Spinal cord (tissue), 10 donors: Measurements from ENCODE around the gene MTHFD2. TPM values are rescaled to one million over a fixed set of nuclear protein-coding genes. Genes with fewer than 3 reads are reported as not detected.

Experiments
- DNase-seq, 6 donors: peaks; one replicate each; pipeline versions ENCODE4 v3.0.0 to v3.0.0-alpha.2; 2013 to 2015; ENCODE audit warnings: low spot score in 6 of 6, low read depth in 4 of 6
- H3K27ac ChIP-seq: one replicate; pipeline ENCODE4 v1.5.1; 2013; ENCODE audit warnings: low read depth, low read length, control low read depth
- H3K27me3 ChIP-seq: one replicate; pipeline ENCODE4 v1.6.1; 2013; ENCODE audit warnings: low read length; ENCODE audit not compliant: control insufficient read depth, insufficient read depth
- H3K36me3 ChIP-seq: one replicate; pipeline ENCODE4 v1.6.1; 2013; ENCODE audit warnings: low read length; ENCODE audit not compliant: control insufficient read depth, insufficient read depth
- H3K4me1 ChIP-seq: one replicate; pipeline ENCODE4 v1.6.1; 2013; ENCODE audit warnings: low read length; ENCODE audit not compliant: control insufficient read depth, insufficient read depth
- H3K4me3 ChIP-seq: one replicate; pipeline ENCODE4 v1.5.1; 2013; ENCODE audit warnings: low read depth, low read length, control low read depth
- H3K9me3 ChIP-seq: one replicate; pipeline ENCODE4 v1.6.1; 2013; ENCODE audit warnings: low read length; ENCODE audit not compliant: control insufficient read depth, insufficient read depth
- WGBS: methylation state at CpG from one replicate; pipeline ENCODE4 v1.1.5; 2013; ENCODE audit warnings: missing lambda C conversion rate; ENCODE audit not compliant: insufficient coverage; 5-methylcytosine and 5-hydroxymethylcytosine counted together
- polyA plus RNA-seq, 2 donors: library from polyadenylated mRNA; unstranded; fragments of 120-200 nt; gene quantifications; one replicate each; pipeline ENCODE4 v1.2.1, GENCODE V29; 2013; ENCODE audit not compliant: insufficient read length in 2 of 2
- total RNA-seq, 2 donors: library from RNA; depleted of rRNA in 1 of 2; stranded (reverse); fragments of 120-200 nt in 1 of 2; fragments of >200 nt in 1 of 2; gene quantifications; one replicate each; pipeline versions ENCODE4 v1.2.3 to v1.2.4, GENCODE V29; 2013 to 2014
- donor health status: healthy.

MTHFD2 gene
- total and polyA plus RNA-seq, 4 donors = 16.9 to 28.2 (median 26.2) TPM

DNA sequence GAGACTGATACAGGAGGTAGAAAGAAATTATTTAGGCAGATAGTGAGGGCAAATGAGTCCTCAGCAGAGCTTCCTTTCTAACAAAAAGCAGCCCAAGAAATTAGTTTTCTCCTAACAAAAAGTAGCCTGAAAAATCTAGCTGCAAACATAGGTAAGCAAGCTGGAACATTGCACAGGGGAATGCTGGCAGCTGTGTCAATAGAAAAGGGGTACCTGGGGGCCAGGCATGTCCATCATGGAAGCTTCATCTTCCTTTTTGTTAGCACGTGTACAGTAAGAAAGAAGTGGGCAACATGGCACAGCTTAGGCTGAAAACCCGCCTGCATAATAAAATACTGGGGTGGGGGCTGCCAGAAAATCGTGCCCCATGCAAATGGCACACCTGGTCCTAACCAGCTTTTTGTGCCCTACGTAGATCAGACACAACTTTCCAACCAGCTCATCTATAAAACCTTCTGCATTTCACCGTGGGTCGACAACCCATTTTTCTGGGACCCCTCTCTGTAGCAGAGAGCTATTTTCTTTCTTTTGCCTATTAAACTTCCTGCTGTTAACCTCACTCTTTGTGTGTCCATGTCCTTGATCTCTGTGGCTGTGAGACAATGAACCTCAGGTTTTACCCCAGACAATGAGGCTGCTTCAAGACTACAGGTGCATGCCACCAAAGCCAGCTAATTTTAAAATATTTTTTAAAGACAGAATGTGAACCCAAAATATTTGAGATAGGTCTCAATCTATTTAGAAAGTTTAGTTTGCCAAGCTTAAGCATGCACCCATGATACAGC lies 6.6 kb upstream of the MTHFD2 start:
- Histone ChIP-seq H3K4me1 (no peaks in the 10 kb centered on the region), H3K36me3 (no peaks in the 10 kb centered on the region), H3K4me3 (no peak overlapping the region), H3K27me3 (no peaks in the 10 kb centered on the region), H3K27ac (no peak overlapping the region), H3K9me3 (no peaks in the 10 kb centered on the region)
- no peak for DNase-seq
- WGBS = 70% methylated on average over 5 of the region's 6 CpGs

DNA sequence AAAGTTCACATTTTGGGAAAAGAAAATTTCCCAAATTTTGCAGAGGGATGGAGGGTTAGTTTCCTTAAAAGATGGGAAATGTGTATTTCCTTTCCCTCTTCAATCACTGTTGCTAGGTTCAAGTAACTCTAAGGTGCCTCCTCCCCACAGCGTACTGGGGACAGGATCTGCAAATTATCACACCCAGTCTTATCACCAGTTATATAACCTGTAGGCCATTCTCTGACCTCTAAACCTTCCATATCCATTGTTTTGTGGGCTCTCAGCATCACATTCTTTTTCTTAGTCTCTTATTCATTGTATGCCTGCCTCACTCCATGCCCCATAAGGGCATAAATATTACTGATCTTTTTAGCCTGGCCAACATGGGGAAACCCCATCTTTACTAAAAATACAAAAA lies 3.6 kb upstream of the MTHFD2 start:
- Histone ChIP-seq H3K9me3 (no peaks in the 10 kb centered on the region), H3K36me3 (no peaks in the 10 kb centered on the region), H3K27me3 (no peaks in the 10 kb centered on the region), H3K27ac (no peak overlapping the region), H3K4me1 (peaks cover 18% of the 10 kb centered on the region), H3K4me3 (no peak overlapping the region)
- no peak for DNase-seq
- WGBS = 100% methylated on average over 1 of the region's 1 CpG

DNA sequence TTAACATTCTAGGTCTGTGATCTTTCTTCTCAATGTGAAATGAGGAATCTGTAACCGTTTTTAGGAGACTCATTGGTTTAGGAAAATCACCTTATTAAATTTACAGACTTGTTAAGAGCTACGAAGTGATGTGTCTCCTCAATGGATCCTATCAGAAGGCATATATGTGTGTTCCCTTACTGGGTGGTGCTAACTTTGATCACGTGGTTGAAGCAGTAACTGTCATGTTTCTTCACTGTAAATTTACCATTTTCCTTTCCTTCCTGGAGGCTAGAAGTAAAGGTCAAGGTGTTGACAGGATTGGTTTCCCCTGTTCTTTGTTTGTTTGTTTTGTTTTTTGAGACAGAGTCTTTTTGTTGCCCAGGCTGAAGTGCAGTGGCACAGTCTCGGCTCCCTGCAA lies 1.4 kb upstream of the MTHFD2 start:
- Histone ChIP-seq H3K9me3 (no peaks in the 10 kb centered on the region), H3K4me3 (no peak overlapping the region), H3K36me3 (no peaks in the 10 kb centered on the region), H3K27me3 (no peaks in the 10 kb centered on the region), H3K27ac (no peak overlapping the region), H3K4me1 (peaks cover 18% of the 10 kb centered on the region)
- no CpG with 5 or more reads among the region's 4 CpGs for WGBS
- DNase-seq = no peak

DNA sequence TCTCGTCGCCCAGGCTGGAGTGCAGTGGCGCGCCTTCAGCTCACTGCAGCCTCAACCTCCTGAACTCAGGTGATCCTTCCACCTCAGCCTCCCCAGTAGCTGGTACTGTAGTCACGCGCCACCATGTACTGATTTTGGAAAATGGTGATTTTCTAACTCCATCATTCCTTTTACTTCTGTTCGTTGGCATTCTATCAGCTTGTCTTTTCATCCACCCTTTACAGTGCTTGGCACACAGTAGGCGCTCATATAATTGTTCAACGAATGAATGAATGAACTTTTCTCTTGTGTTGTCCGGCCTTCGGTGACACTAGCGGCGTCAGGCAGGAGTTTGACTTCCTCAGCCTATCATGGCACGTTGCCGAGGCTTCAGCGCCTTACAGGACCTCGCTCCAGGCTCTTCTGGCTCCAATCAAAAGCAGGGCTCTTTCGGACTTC lies 373 bp upstream of the MTHFD2 start:
- no peak for DNase-seq
- Histone ChIP-seq H3K27me3 (no peaks in the 10 kb centered on the region), H3K4me3 (peak overlapping the region; percentile 82), H3K4me1 (peaks cover 18% of the 10 kb centered on the region), H3K27ac (peak overlapping the region; percentile 92), H3K36me3 (no peaks in the 10 kb centered on the region), H3K9me3 (no peaks in the 10 kb centered on the region)
- 24% methylated on average over 15 of the region's 18 CpGs for whole genome bisulfite sequencing

DNA sequence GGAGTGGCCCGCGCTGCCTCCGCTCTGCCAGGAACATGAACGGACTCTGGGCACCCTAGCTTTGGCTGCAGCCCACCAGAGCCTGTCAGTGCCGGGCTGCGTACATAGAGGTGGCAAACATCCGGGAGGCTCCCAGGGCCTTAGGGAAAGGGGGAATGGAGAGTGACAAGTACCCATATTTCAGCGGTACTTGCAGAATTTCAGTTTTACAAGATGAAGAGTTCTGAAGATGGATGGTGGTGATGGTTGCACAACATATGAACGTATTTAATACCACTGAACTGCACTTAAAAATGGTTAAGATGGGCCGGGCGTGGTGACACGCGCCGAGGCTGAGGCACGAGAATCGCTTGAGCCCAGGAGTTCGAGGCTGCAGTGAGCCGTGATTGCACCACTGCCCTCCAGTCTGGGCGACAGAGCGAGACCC lies 873 bp downstream of the MTHFD2 start:
- H3K27ac ChIP-seq = peak overlapping the region; percentile 92
- WGBS = 0% methylated on average over 14 of the region's 20 CpGs
- H3K4me1 ChIP-seq = peaks cover 18% of the 10 kb centered on the region
- H3K9me3 ChIP-seq = no peaks in the 10 kb centered on the region
- no peak for DNase-seq
- no peaks in the 10 kb centered on the region for H3K36me3 ChIP-seq
- no peaks in the 10 kb centered on the region for H3K27me3 ChIP-seq
- H3K4me3 ChIP-seq = peak overlapping the region; percentile 82

DNA sequence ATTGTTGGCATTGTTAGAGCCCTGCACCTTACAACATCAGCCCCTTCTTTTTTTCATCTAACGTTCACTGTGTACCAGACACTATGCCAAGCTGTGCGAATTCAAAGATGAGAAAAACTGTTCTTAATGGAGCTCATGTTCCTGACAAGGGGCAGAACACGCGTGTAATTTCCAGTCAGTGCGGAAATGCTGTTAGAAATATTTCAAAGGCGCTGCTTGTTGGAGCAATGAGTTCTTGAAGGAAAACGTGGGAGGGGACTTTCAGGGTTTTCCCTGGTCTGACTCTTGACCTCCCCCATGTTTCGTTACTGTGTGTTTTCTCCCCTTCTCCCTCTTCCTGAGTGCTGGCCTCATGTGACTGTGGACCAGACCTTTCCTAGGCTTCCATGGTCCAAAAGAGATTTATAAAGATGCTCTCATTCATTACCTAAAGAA lies 1.5 kb downstream of the MTHFD2 start:
- DNase-seq = peak in 2 of 6 donors; percentile 28 to 31
- Histone ChIP-seq H3K36me3 (no peaks in the 10 kb centered on the region), H3K4me1 (peaks cover 18% of the 10 kb centered on the region), H3K27ac (no peak overlapping the region), H3K27me3 (no peaks in the 10 kb centered on the region), H3K9me3 (no peaks in the 10 kb centered on the region), H3K4me3 (peak overlapping the region; percentile 82)
- 7% methylated on average over 8 of the region's 8 CpGs for WGBS

DNA sequence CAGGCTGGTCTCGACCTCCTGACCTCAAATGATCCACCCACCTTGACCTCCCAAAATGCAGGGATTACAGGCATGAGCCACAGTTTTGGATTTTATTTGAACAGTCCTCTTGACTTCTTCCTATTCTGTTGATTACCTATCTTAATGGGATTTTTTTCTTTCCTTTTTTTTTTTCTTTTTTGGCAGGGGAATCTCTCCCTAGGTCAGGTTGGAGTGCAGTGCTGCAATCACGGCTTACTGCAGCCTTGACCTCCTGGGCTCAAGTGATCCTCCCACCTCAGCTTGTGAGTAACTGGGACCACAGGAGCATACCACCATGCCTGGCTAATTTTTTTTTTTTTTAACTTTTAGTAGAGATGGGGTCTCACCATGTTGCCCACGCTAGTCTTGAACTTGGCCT lies 2.8 kb downstream of the MTHFD2 start:
- WGBS = 100% methylated on average over 1 of the region's 3 CpGs
- Histone ChIP-seq H3K36me3 (no peaks in the 10 kb centered on the region), H3K4me3 (no peak overlapping the region), H3K27ac (no peak overlapping the region), H3K9me3 (no peaks in the 10 kb centered on the region), H3K4me1 (peaks cover 18% of the 10 kb centered on the region), H3K27me3 (no peaks in the 10 kb centered on the region)
- DNase-seq = no peak

DNA sequence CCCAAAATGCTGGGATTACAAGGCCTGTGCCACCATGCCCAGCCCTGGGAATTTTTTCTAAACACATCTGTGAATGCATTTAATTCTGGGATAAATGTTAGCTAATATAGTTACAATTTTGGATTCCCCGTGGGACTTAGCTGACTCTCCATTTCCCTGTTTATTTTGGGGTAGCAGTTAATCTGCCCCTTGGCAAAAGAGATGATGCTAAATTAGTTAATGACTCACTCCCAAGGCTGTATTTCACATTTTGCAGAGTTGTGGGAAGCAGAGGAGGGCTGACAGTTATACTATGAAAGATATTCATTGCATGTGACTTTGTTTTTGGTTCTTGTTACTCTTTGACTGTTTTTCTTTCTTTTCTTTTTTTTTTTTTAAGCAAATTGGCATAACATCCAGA lies 3.2 kb downstream of the MTHFD2 start:
- peaks cover 18% of the 10 kb centered on the region for H3K4me1 ChIP-seq
- no peak overlapping the region for H3K4me3 ChIP-seq
- H3K9me3 ChIP-seq = no peaks in the 10 kb centered on the region
- H3K27me3 ChIP-seq = no peaks in the 10 kb centered on the region
- no peak overlapping the region for H3K27ac ChIP-seq
- no peaks in the 10 kb centered on the region for H3K36me3 ChIP-seq
- no peak for DNase-seq
- WGBS = no CpG with 5 or more reads among the region's 1 CpG

DNA sequence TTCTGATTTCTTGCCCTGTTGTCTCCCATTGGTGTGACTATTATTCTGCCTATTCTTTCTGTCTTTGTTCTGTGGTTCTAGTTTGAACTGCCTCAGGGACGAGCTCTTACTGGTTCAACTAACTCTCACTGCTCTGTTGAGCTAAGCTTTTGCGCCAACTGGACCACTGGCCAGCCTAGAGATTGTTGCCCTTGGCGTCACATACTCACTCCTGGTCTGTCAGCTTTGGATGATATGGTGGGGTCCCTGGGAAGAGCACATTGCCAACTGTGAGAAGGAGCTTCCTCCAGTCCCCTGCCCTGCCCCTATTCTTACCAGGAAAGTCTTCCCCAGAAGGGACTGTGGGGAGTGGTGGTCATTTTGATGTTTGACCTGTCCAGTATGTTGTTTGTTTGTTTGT lies 6.0 kb downstream of the MTHFD2 start:
- peaks cover 1% of the 10 kb centered on the region for H3K4me1 ChIP-seq
- no peak overlapping the region for H3K4me3 ChIP-seq
- no peak for DNase-seq
- WGBS = no CpG with 5 or more reads among the region's 3 CpGs
- H3K27ac ChIP-seq = no peak overlapping the region
- no peaks in the 10 kb centered on the region for H3K9me3 ChIP-seq
- no peaks in the 10 kb centered on the region for H3K27me3 ChIP-seq
- no peaks in the 10 kb centered on the region for H3K36me3 ChIP-seq

DNA sequence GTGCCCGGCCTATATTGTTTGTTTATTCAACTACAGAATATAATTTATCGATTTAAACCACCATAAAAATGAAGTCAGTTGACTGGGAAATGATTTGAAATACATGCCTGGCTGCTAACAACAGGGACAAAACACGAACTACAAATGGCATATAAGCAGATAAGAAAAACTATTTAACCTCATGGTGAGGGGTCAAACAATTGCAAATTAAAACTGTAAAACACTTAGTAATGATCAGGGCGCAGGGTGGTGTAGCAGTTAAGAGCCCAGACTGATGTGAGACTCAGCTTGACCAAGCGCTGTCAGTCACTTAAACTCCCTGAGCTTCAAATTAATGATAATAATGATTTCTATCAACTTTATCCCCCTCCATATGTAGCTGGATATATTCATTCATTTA lies 6.7 kb downstream of the MTHFD2 start:
- WGBS = no CpG with 5 or more reads among the region's 5 CpGs
- Histone ChIP-seq H3K27ac (no peak overlapping the region), H3K36me3 (no peaks in the 10 kb centered on the region), H3K27me3 (no peaks in the 10 kb centered on the region), H3K9me3 (no peaks in the 10 kb centered on the region), H3K4me1 (no peaks in the 10 kb centered on the region), H3K4me3 (no peak overlapping the region)
- peak in 1 of 6 donors; percentile 6 for DNase-seq
